ENCODE measurements around the gene TMX1.
"Not testable (repeated sequence)": the region's sequence is repeated elsewhere in the genome, so short reads cannot be mapped to it uniquely, and the experiment has no call there.

- TF ChIP-seq EZH2 (IDR thresholded peaks at IDR 0.05; ENCODE audit: low read depth, low read length, severe bottlenecking); CTCF (IDR thresholded peaks at IDR 0.05; ENCODE audit: control extremely low read depth in 1 of 3, insufficient read depth in 1 of 3, low read depth in 1 of 3, low read length in 3 of 3); BRCA1 (IDR thresholded peaks at IDR 0.05; ENCODE audit: low read depth, low read length); NRF1 (IDR thresholded peaks at IDR 0.05; ENCODE audit: low read depth, low read length); POLR2AphosphoS5 (IDR thresholded peaks at IDR 0.05; ENCODE audit: low read depth, low read length); RBBP5 (IDR thresholded peaks at IDR 0.05; ENCODE audit: borderline replicate concordance, low read depth, low read length); E2F6 (IDR thresholded peaks at IDR 0.05); SAP30 (IDR thresholded peaks at IDR 0.05; ENCODE audit: insufficient read depth, insufficient replicate concordance, low read length); YY1 (IDR thresholded peaks at IDR 0.05; ENCODE audit: low read depth, low read length); RNF2 (IDR thresholded peaks at IDR 0.05; ENCODE audit: borderline replicate concordance, low read depth, low read length, missing control alignments, poor library complexity, severe bottlenecking); CHD2 (IDR thresholded peaks at IDR 0.05; ENCODE audit: low read length); RFX5 (IDR thresholded peaks at IDR 0.05; ENCODE audit: borderline replicate concordance, low read depth, low read length); EGR1 (IDR thresholded peaks at IDR 0.05; ENCODE audit: borderline replicate concordance, low read depth, low read length); JUN (IDR thresholded peaks at IDR 0.05; ENCODE audit: low read depth, low read length): not testable (repeated sequence)
Measured at GRCh38 chr14:51223463-51223862, 16.6 kb upstream of the TMX1 start.

All from H1 (cell line).